Esophagus muscularis mucosa (tissue), 4 donors: ENCODE results near the gene CEP290. TPM values are rescaled to one million over a fixed set of nuclear protein-coding genes. Genes with fewer than 3 reads are reported as not detected.
"Not testable (repeated sequence)": the region's sequence is repeated elsewhere in the genome, so short reads cannot be mapped to it uniquely, and the experiment has no call there.

Experiments
- DNase-seq: peaks from one replicate; pipeline ENCODE4 v3.0.0-alpha.2; 2017; ENCODE audit errors: extremely low spot score
- H3K27ac ChIP-seq, 4 donors: fragments of 200-600 bp; sonication (generic); replicated peaks in 1 of 4; 1 replicate in 3 of 4; 2 replicates in 1 of 4; pipeline ENCODE4 v1.5.1; 2016 to 2019; ENCODE audit warnings: mild to moderate bottlenecking in 1 of 4
- H3K27me3 ChIP-seq, 4 donors: fragments of 200-600 bp; sonication (generic); one replicate each; pipeline versions ENCODE4 v1.5.1 to v1.6.0; 2016 to 2019
- H3K36me3 ChIP-seq, 4 donors: fragments of 200-600 bp; sonication (generic); one replicate each; pipeline ENCODE4 v1.5.1; 2016 to 2019
- H3K4me1 ChIP-seq, 4 donors: fragments of 200-600 bp; sonication (generic); one replicate each; pipeline ENCODE4 v1.5.1; 2016 to 2019
- H3K4me3 ChIP-seq, 4 donors: fragments of 200-600 bp; sonication (generic); 1 replicate in 2 of 4; 2 replicates in 2 of 4; pipeline ENCODE4 v1.5.1; 2016 to 2019; ENCODE audit warnings: mild to moderate bottlenecking in 4 of 4, moderate library complexity in 1 of 4
- H3K9me3 ChIP-seq, 4 donors: fragments of 200-600 bp; sonication (generic); 1 replicate in 3 of 4; 2 replicates in 1 of 4; pipeline ENCODE4 v1.5.1; 2016 to 2019
- CTCF ChIP-seq, 3 experiments: fragments of 200-600 bp in 2 of 3; fragments of 450-650 bp in 1 of 3; sonication (generic) in 2 of 3; IDR thresholded peaks; one replicate each; pipeline ENCODE4 v1.5.1; 2017 to 2019; ENCODE audit warnings: antibody characterized with exemption in 3 of 3, mild to moderate bottlenecking in 2 of 3, moderate library complexity in 1 of 3
- EP300 ChIP-seq: sonication (generic); formaldehyde crosslinking; IDR thresholded peaks from one replicate; pipeline ENCODE4 v1.6.1; 2017; ENCODE audit warnings: antibody characterized with exemption
- POLR2A ChIP-seq: fragments of 450-650 bp; IDR thresholded peaks from one replicate; pipeline ENCODE4 v1.6.1; 2017; ENCODE audit warnings: antibody characterized with exemption, moderate library complexity, mild to moderate bottlenecking, low read depth
- POLR2AphosphoS5 ChIP-seq, 2 donors: sonication (generic); formaldehyde crosslinking; IDR thresholded peaks; one replicate each; pipeline ENCODE4 v1.6.1; 2017; ENCODE audit warnings: antibody characterized with exemption in 2 of 2
- WGBS: methylation state at CpG from one replicate; pipeline ENCODE4 v1.1.5; 2018; 5-methylcytosine and 5-hydroxymethylcytosine counted together
- intact Hi-C: fragments of 100-400 bp; cut with DNase I; formaldehyde crosslinking; loops from one replicate; pipeline ENCODE4 v1.15.1; 2023
- total RNA-seq, 4 donors: library from RNA; depleted of rRNA; stranded (reverse); fragments of >200 nt; gene quantifications; one replicate each; pipeline versions ENCODE4 v1.1.0 to v1.2.1, GENCODE V29; 2016

CEP290 gene
- total RNA-seq, 4 donors from 2014 or later, result 8.1 to 18.1 (median 13.6) TPM

- Histone ChIP-seq H3K36me3 (no peaks in the 10 kb centered on the region), H3K27me3 (no peaks in the 10 kb centered on the region), H3K4me1 (peaks cover 12 to 56% (median 49%) of the 10 kb centered on the region in 4 donors), H3K4me3 (peak overlapping the region; percentile 73 to 89 (median 76)), H3K27ac (peak overlapping the region in 1 of 4 donors; percentile 83), H3K9me3 (no peaks in the 10 kb centered on the region)
- no peak for DNase-seq
- intact Hi-C loops, result no loop called here
- 23% methylated on average over 5 of the region's 5 CpGs for WGBS
- TF ChIP-seq POLR2A (no peak), EP300 (no peak), CTCF (IDR thresholded peaks at IDR 0.05) (no peak), POLR2AphosphoS5 (IDR thresholded peaks at IDR 0.05) (no peak)
Observed at GRCh38 chr12:88036353-88036965, 105.4 kb downstream of the CEP290 start.

- intact Hi-C loops, result no loop called here
- WGBS, result 4% methylated on average over 5 of the region's 5 CpGs
Observed at GRCh38 chr12:88035907-88036289, 106.0 kb downstream of the CEP290 start.

GRCh38 chr12:88035271-88035906 lies 106.5 kb downstream of the CEP290 start:
- Histone ChIP-seq H3K36me3 (no peaks in the 10 kb centered on the region), H3K27ac (peak overlapping the region; percentile 82 to 86 (median 84)), H3K4me3 (peak overlapping the region; percentile 73 to 89 (median 76)), H3K9me3 (no peaks in the 10 kb centered on the region), H3K27me3 (no peaks in the 10 kb centered on the region), H3K4me1 (peaks cover 12 to 51% (median 46%) of the 10 kb centered on the region in 4 donors)
- intact Hi-C loops, result no loop called here
- TF ChIP-seq POLR2A, result peak; percentile 44
- TF ChIP-seq EP300, result no peak
- no peak for TF ChIP-seq CTCF (IDR thresholded peaks at IDR 0.05)
- peak; percentile 96 to 97 for TF ChIP-seq POLR2AphosphoS5 (IDR thresholded peaks at IDR 0.05)
- WGBS, result under 1% methylated on average over 36 of the region's 54 CpGs
- peak; percentile 94 for DNase-seq

More at GRCh38 chr12:88035907-88036289, 106.0 kb downstream of the CEP290 start:
- TF ChIP-seq POLR2A (no peak), CTCF (IDR thresholded peaks at IDR 0.05) (no peak), EP300 (no peak), POLR2AphosphoS5 (IDR thresholded peaks at IDR 0.05) (no peak)
- Histone ChIP-seq H3K27ac (peak overlapping the region; percentile 82 to 86 (median 84)), H3K4me3 (peak overlapping the region; percentile 73 to 89 (median 76)), H3K36me3 (no peaks in the 10 kb centered on the region), H3K9me3 (no peaks in the 10 kb centered on the region), H3K4me1 (peaks cover 12 to 56% (median 48%) of the 10 kb centered on the region in 4 donors), H3K27me3 (no peaks in the 10 kb centered on the region)
- DNase-seq, result no peak

GRCh38 chr12:88031161-88031560 lies 110.7 kb downstream of the CEP290 start:
- H3K27ac ChIP-seq, DNase-seq, H3K4me3 ChIP-seq, H3K36me3 ChIP-seq, intact Hi-C loops, H3K9me3 ChIP-seq, H3K27me3 ChIP-seq: not testable (repeated sequence)
- peaks cover 2 to 10% (median 9%) of the 10 kb centered on the region in 4 donors for H3K4me1 ChIP-seq
- WGBS, result 90% methylated on average over 3 of the region's 3 CpGs

- no peak for DNase-seq
- H3K4me3 ChIP-seq, result no peak within 1 kb of the TSS
- no peaks in the 10 kb centered on the region for H3K4me1 ChIP-seq
- no peaks in the 10 kb centered on the region for H3K36me3 ChIP-seq
- intact Hi-C loops, result no loop called here
- no peaks in the 10 kb centered on the region for H3K9me3 ChIP-seq
- no peak within 1 kb of the TSS for H3K27ac ChIP-seq
- WGBS, result 57% methylated on average over 3 of the region's 3 CpGs
- TF ChIP-seq CTCF (IDR thresholded peaks at IDR 0.05) (no peak), POLR2A (no peak), EP300 (no peak), POLR2AphosphoS5 (IDR thresholded peaks at IDR 0.05) (no peak)
- H3K27me3 ChIP-seq, result no peaks in the 10 kb centered on the region
Observed at GRCh38 chr12:88029093-88029665, 112.7 kb downstream of the CEP290 start, which contains the start of gene C12orf50. TSS of gene C12orf50 (minus strand) at chr12:88029401. CDS start at chr12:88026962, 2,439 bp downstream.
